Endothelial cell of umbilical vein (primary cell): ENCODE data around the gene ARHGAP30. TPM values are rescaled to one million over a fixed set of nuclear protein-coding genes. Genes with fewer than 3 reads are reported as not detected.

Experiments
- BruUV-seq: library from RNA; stranded (reverse); fragments of 400-500 nt; replicated peaks from 2 replicates; lab custom pipeline; 2021; lab: Mats Ljungman, UMichigan
- CTCF ChIA-PET: fragments of 300-600, 350-600 bp; sonication (Branson Sonifier 250); formaldehyde crosslinking; loops from one replicate; lab custom pipeline; 2021; ENCODE audit warnings: antibody characterized with exemption, inconsistent platforms; lab: Charles Lee
- POLR2A ChIA-PET: fragments of 300-600, 350-600 bp; sonication (Branson Sonifier 250); formaldehyde crosslinking; loops from one replicate; lab custom pipeline; 2021; ENCODE audit warnings: antibody characterized with exemption, inconsistent platforms; lab: Charles Lee
- DNase-seq: peaks from one replicate; pipeline ENCODE4 v3.0.0-alpha.2; 2011; ENCODE audit warnings: low read depth, low spot score
- FAIRE-seq: peaks from 2 replicates; lab custom pipeline; 2011; peaks lifted over from hg19 to GRCh38; lab: Jason Lieb, UNC
- H2AFZ ChIP-seq: 2 replicates; pipeline ENCODE4 v1.6.0; 2012; ENCODE audit warnings: low read depth, low read length, control low read depth, inconsistent platforms
- H3K27ac ChIP-seq: 2 replicates; pipeline ENCODE4 v1.5.1; 2011; ENCODE audit warnings: low read depth, mild to moderate bottlenecking, control low read depth, low read length, moderate library complexity; ENCODE audit not compliant: insufficient read depth
- H3K27me3 ChIP-seq, 2 experiments: 2 replicates each; pipeline versions ENCODE4 v1.6.0 to v1.6.1; 2011; ENCODE audit warnings: low read length in 2 of 2, mixed read lengths in 1 of 2; ENCODE audit not compliant: control insufficient read depth in 2 of 2, insufficient read depth in 2 of 2
- H3K36me3 ChIP-seq, 2 experiments: 2 replicates in 1 of 2; 3 replicates in 1 of 2; pipeline ENCODE4 v1.5.1; 2011; ENCODE audit warnings: low read length in 2 of 2, mild to moderate bottlenecking in 1 of 2, moderate library complexity in 1 of 2; ENCODE audit not compliant: control insufficient read depth in 2 of 2, insufficient read depth in 2 of 2; ENCODE audit errors: extremely low read depth in 1 of 2
- H3K4me1 ChIP-seq: 3 replicates; pipeline ENCODE4 v1.5.1; 2011; ENCODE audit warnings: mild to moderate bottlenecking, low read length; ENCODE audit not compliant: control insufficient read depth, insufficient read depth; ENCODE audit errors: extremely low read depth
- H3K4me2 ChIP-seq: 2 replicates; pipeline ENCODE4 v1.6.1; 2011; ENCODE audit warnings: low read length, control low read depth, mixed read lengths; ENCODE audit not compliant: insufficient read depth
- H3K4me3 ChIP-seq, 3 experiments: fragments of 200-600 bp in 1 of 3; sonication (generic), shearing (Covaris generic) in 1 of 3; replicated peaks in 1 of 3; 2 replicates each; pipeline ENCODE4 v1.5.1; 2011 to 2016; ENCODE audit warnings: control low read depth in 3 of 3, low read length in 3 of 3, mild to moderate bottlenecking in 2 of 3, inconsistent platforms in 1 of 3, low read depth in 1 of 3, moderate library complexity in 1 of 3; ENCODE audit not compliant: insufficient read depth in 1 of 3
- H3K79me2 ChIP-seq: 2 replicates; pipeline ENCODE4 v1.6.0; 2012; ENCODE audit warnings: low read length, inconsistent platforms; ENCODE audit not compliant: control insufficient read depth, insufficient read depth
- H3K9ac ChIP-seq: replicated peaks from 2 replicates; pipeline ENCODE3; 2011; ENCODE audit warnings: low read length, control low read depth; ENCODE audit not compliant: insufficient read depth; ENCODE audit errors: extremely low read depth
- H3K9me1 ChIP-seq: replicated peaks from 3 replicates; pipeline ENCODE4 v1.6.0; 2011; ENCODE audit warnings: mild to moderate bottlenecking, low read length; ENCODE audit not compliant: control insufficient read depth, insufficient read depth; ENCODE audit errors: extremely low read depth
- H3K9me3 ChIP-seq: replicated peaks from 2 replicates; pipeline ENCODE4 v1.5.1; 2012; ENCODE audit warnings: low read length, inconsistent platforms; ENCODE audit not compliant: control insufficient read depth, insufficient read depth
- H4K20me1 ChIP-seq: replicated peaks from 2 replicates; pipeline ENCODE3; 2011; ENCODE audit warnings: mild to moderate bottlenecking, low read length; ENCODE audit not compliant: control insufficient read depth, insufficient read depth; ENCODE audit errors: extremely low read depth
- EZH2 ChIP-seq: IDR thresholded peaks from 2 replicates; pipeline ENCODE4 v1.6.1; 2012; ENCODE audit warnings: borderline replicate concordance, low read depth, mild to moderate bottlenecking, moderate library complexity, low read length, inconsistent platforms; ENCODE audit not compliant: severe bottlenecking
- FOS ChIP-seq: IDR thresholded peaks from 2 replicates; pipeline ENCODE4 v1.6.1; 2011; ENCODE audit warnings: mild to moderate bottlenecking, low read length, moderate library complexity, borderline replicate concordance; ENCODE audit not compliant: insufficient read depth
- GATA2 ChIP-seq: IDR thresholded peaks from 2 replicates; pipeline ENCODE4 v1.7.0; 2011; ENCODE audit warnings: low read depth, mild to moderate bottlenecking, moderate library complexity, mixed read lengths, low read length; ENCODE audit not compliant: insufficient read length, insufficient read depth
- JUN ChIP-seq: IDR thresholded peaks from 2 replicates; pipeline ENCODE4 v1.6.1; 2011; ENCODE audit warnings: borderline replicate concordance, low read depth; ENCODE audit not compliant: insufficient read length, insufficient read depth
- MYC ChIP-seq: IDR thresholded peaks from one replicate; pipeline ENCODE4 v1.6.1; 2011; ENCODE audit warnings: mild to moderate bottlenecking, low read depth, low read length
- POLR2A ChIP-seq: IDR thresholded peaks from 2 replicates; pipeline ENCODE4 v1.6.1; 2012; ENCODE audit warnings: low read depth, mild to moderate bottlenecking, control low read depth, low read length
- POLR2AphosphoS5 ChIP-seq: IDR thresholded peaks from 2 replicates; pipeline ENCODE4 v1.6.1; 2012; ENCODE audit warnings: low read depth, mild to moderate bottlenecking, control low read depth, low read length, moderate library complexity; ENCODE audit not compliant: insufficient read depth
- dilution Hi-C: fragments of 300-500 bp; cut with MboI; formaldehyde crosslinking; loops from one replicate; pipeline ENCODE4 v1.15.0; 2019; ENCODE audit warnings: low sequenced_read_pairs; ENCODE audit not compliant: extremely low pct_ligation_motif_present
- intact Hi-C: fragments of 100-400 bp; cut with micrococcal nuclease; formaldehyde crosslinking; loops from one replicate; pipeline ENCODE4 v1.10.0; 2022
- polyA plus RNA-seq, 4 experiments: library from polyadenylated mRNA; depleted of rRNA in 3 of 4; stranded (reverse) in 3 of 4; unstranded in 1 of 4; fragments of >200 nt; gene quantifications; 2 replicates each; pipeline versions ENCODE4 v1.2.1 to v1.2.3, GENCODE V29; 2011 to 2012; ENCODE audit warnings: missing spikeins in 1 of 4
- total RNA-seq: library from RNA; stranded (reverse); gene quantifications from 2 replicates; pipeline ENCODE4 v1.2.3, GENCODE V29; 2021
- TF ChIP-seq, protein P1 (sequence below): IDR thresholded peaks from 2 replicates; pipeline ENCODE4 v1.6.1; 2011; ENCODE audit not compliant: insufficient read depth, insufficient read length
- TF ChIP-seq, protein P2 (sequence below), 2 donors: IDR thresholded peaks; 1 replicate in 1 of 2; 2 replicates in 1 of 2; pipeline ENCODE4 v1.5.1; 2011; ENCODE audit warnings: low read length in 2 of 2, mild to moderate bottlenecking in 2 of 2, moderate library complexity in 2 of 2, control low read depth in 1 of 2, inconsistent platforms in 1 of 2, low read depth in 1 of 2; ENCODE audit not compliant: insufficient read depth in 1 of 2; ENCODE audit errors: extremely low read depth in 1 of 2

The ARHGAP30 gene
- total and polyA plus RNA-seq, 2 donors (not counting 3 experiments of a cell fraction or from before 2014, with no cell fraction given), result not detected

GRCh38 chr1:161021165-161021969 lies 48.3 kb downstream of the ARHGAP30 start:
- no peaks in the 10 kb centered on the region for H3K36me3 ChIP-seq
- H3K9me1 ChIP-seq, result no peaks in the 10 kb centered on the region
- H3K4me3 ChIP-seq, result peak overlapping the region; percentile 70 to 87 (median 77)
- H3K9me3 ChIP-seq, result no peaks in the 10 kb centered on the region
- FAIRE-seq (peak; percentile 57), DNase-seq (peak; percentile 84)
- BruUV-seq, result no TSS peak
- H3K4me2 ChIP-seq, result peak overlapping the region; percentile 69
- H3K4me1 ChIP-seq, result peaks cover 39% of the 10 kb centered on the region
- peak overlapping the region; percentile 88 for H3K9ac ChIP-seq
- no peaks in the 10 kb centered on the region for H4K20me1 ChIP-seq
- H2AFZ ChIP-seq, result peak overlapping the region; percentile 93
- no peak overlapping the region for H3K27ac ChIP-seq
- TF ChIP-seq GATA2 (no peak), POLR2AphosphoS5 (no peak), JUN (no peak), FOS (no peak), MYC (no peak), POLR2A (no peak), EZH2 (no peak)
- TF ChIP-seq, protein P1, sequence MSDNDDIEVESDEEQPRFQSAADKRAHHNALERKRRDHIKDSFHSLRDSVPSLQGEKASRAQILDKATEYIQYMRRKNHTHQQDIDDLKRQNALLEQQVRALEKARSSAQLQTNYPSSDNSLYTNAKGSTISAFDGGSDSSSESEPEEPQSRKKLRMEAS, result no peak
- TF ChIP-seq, protein P2, sequence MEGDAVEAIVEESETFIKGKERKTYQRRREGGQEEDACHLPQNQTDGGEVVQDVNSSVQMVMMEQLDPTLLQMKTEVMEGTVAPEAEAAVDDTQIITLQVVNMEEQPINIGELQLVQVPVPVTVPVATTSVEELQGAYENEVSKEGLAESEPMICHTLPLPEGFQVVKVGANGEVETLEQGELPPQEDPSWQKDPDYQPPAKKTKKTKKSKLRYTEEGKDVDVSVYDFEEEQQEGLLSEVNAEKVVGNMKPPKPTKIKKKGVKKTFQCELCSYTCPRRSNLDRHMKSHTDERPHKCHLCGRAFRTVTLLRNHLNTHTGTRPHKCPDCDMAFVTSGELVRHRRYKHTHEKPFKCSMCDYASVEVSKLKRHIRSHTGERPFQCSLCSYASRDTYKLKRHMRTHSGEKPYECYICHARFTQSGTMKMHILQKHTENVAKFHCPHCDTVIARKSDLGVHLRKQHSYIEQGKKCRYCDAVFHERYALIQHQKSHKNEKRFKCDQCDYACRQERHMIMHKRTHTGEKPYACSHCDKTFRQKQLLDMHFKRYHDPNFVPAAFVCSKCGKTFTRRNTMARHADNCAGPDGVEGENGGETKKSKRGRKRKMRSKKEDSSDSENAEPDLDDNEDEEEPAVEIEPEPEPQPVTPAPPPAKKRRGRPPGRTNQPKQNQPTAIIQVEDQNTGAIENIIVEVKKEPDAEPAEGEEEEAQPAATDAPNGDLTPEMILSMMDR (IDR thresholded peaks at IDR 0.05; ENCODE audit: extremely low read depth in 1 of 2, insufficient read depth in 1 of 2, low read depth in 1 of 2, low read length in 2 of 2), result no peak
- H3K79me2 ChIP-seq, result peaks cover 22% of the 10 kb centered on the region
- no peaks in the 10 kb centered on the region for H3K27me3 ChIP-seq
- dilution Hi-C loops, result no loop called here
- CTCF ChIA-PET, result interaction anchor here (0.6 to 5.6 kb wide), 12 partner anchors 8 to 132 kb away, joined by 3 to 100 read pairs (median 4); partner anchors contain the start of genes KLHDC9 and UFC1
- POLR2A ChIA-PET, result interaction anchor here (0.6 to 2.5 kb wide), 4 partner anchors 24 to 137 kb away, joined by 4 to 19 read pairs (median 6); partner anchors contain the start of gene USF1
- intact Hi-C loops, result loop anchor here (1.0 to 10.0 kb wide), 3 partner anchors 8 to 363 kb away; no protein-coding TSS in a partner anchor
